ENCODE measurements around the gene EML5. TPM values are rescaled to one million over a fixed set of nuclear protein-coding genes. Genes with fewer than 3 reads are reported as not detected.

The EML5 gene
- total and polyA plus RNA-seq, 2 of the 13 experiments (the other 11 are each of a cell fraction or from before 2014, with no cell fraction given), result 0.11 TPM; not detected in 1

DNA sequence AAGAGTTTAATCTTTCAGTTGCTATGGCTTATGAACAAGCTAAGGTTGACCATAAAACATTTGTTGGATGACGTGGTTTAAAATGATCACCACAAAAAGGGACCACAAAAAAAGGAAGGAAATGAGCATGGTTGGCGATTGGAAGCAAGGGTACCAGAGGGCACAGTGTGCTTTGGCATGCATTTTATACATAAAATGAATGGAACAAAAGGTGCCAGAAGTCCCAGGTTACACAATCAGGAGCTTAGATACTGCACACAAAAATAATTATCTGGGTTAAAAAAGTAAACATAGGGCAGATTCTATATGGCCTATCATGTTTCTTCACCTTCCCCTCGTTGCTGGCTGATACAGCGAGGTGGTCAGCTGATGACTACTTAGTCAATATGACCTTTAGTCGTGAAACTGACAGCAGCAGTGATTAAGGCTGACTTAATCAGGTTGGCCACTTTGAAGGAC lies 179.2 kb downstream of the EML5 start (continued):
- TF ChIP-seq MTERF4 (CRISPR knock-in tag; IDR thresholded peaks at IDR 0.05), result no peak
- TF ChIP-seq MED13 (CRISPR knock-in tag; IDR thresholded peaks at IDR 0.05), result no peak
- 0 out of 2 replicates have a peak, but pooled peaks have one; percentile 56 for TF ChIP-seq SIN3A (IDR thresholded peaks at IDR 0.05; ENCODE audit: borderline replicate concordance, low read depth, low read length)
- peak; percentile 25; the same call in 1 of the 2 replicates for TF ChIP-seq THAP11 (CRISPR knock-in tag; IDR thresholded peaks at IDR 0.05)
- TF ChIP-seq MYC (CRISPR knock-in tag; IDR thresholded peaks at IDR 0.05; ENCODE audit: borderline replicate concordance), result no peak
- no peak for TF ChIP-seq EEA1 (CRISPR knock-in tag; IDR thresholded peaks at IDR 0.05; ENCODE audit: borderline replicate concordance)
- TF ChIP-seq ZGPAT (CRISPR knock-in tag; IDR thresholded peaks at IDR 0.05), result peak; percentile 56; the same call in 1 of the 2 replicates
- peak; percentile 41; the same call in 1 of the 2 replicates for TF ChIP-seq TARDBP (CRISPR knock-in tag; IDR thresholded peaks at IDR 0.05)
- peak; percentile 53; the same call in 1 of the 2 replicates for TF ChIP-seq ISL2 (CRISPR knock-in tag; IDR thresholded peaks at IDR 0.05)
- peak; percentile 98 for TF ChIP-seq SIX1 (CRISPR knock-in tag; IDR thresholded peaks at IDR 0.05; ENCODE audit: borderline replicate concordance)
- no peak for TF ChIP-seq ZNF432 (CRISPR knock-in tag; IDR thresholded peaks at IDR 0.05; ENCODE audit: borderline replicate concordance)
- TF ChIP-seq FOXK1 (CRISPR knock-in tag; IDR thresholded peaks at IDR 0.05; ENCODE audit: borderline replicate concordance, low read depth), result peak; percentile 40; the same call in 1 of the 2 replicates
- no peak for TF ChIP-seq ZFP91 (CRISPR knock-in tag; IDR thresholded peaks at IDR 0.05; ENCODE audit: borderline replicate concordance)
- TF ChIP-seq MLXIP (CRISPR knock-in tag; IDR thresholded peaks at IDR 0.05; ENCODE audit: borderline replicate concordance), result no peak
- TF ChIP-seq GATAD2A (CRISPR knock-in tag; IDR thresholded peaks at IDR 0.05), result peak; percentile 76
- TF ChIP-seq, protein P1, sequence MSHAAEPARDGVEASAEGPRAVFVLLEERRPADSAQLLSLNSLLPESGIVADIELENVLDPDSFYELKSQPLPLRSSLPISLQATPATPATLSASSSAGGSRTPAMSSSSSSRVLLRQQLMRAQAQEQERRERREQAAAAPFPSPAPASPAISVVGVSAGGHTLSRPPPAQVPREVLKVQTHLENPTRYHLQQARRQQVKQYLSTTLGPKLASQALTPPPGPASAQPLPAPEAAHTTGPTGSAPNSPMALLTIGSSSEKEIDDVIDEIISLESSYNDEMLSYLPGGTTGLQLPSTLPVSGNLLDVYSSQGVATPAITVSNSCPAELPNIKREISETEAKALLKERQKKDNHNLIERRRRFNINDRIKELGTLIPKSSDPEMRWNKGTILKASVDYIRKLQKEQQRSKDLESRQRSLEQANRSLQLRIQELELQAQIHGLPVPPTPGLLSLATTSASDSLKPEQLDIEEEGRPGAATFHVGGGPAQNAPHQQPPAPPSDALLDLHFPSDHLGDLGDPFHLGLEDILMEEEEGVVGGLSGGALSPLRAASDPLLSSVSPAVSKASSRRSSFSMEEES (CRISPR knock-in tag; IDR thresholded peaks at IDR 0.05), result peak; percentile 94
- no peak for TF ChIP-seq ZNF678 (CRISPR knock-in tag; IDR thresholded peaks at IDR 0.05)
- TF ChIP-seq MAF1 (CRISPR knock-in tag; IDR thresholded peaks at IDR 0.05; ENCODE audit: borderline replicate concordance), result no peak
- no peak for TF ChIP-seq GPN1 (CRISPR knock-in tag; IDR thresholded peaks at IDR 0.05; ENCODE audit: borderline replicate concordance)
- peak; percentile 30; the same call in 1 of the 2 replicates for TF ChIP-seq ZNF331 (CRISPR knock-in tag; IDR thresholded peaks at IDR 0.05)
- TF ChIP-seq MTA1 (CRISPR knock-in tag; IDR thresholded peaks at IDR 0.05; ENCODE audit: borderline replicate concordance), result no peak
- no peak for TF ChIP-seq CBFB (CRISPR knock-in tag; IDR thresholded peaks at IDR 0.05)
- peak; percentile 49; the same call in 1 of the 2 replicates for TF ChIP-seq HOXA3 (CRISPR knock-in tag; IDR thresholded peaks at IDR 0.05)
